Epithelial cell of proximal tubule (primary cell): Measurements from ENCODE around the gene SLAMF8. TPM values are rescaled to one million over a fixed set of nuclear protein-coding genes. Genes with fewer than 3 reads are reported as not detected.

ENCODE experiments used
- DNase-seq: peaks from one replicate; pipeline ENCODE4 v3.0.0-alpha.2; 2011; ENCODE audit warnings: low read depth
- H3K4me3 ChIP-seq: 2 replicates; pipeline ENCODE4 v1.5.1; 2011; ENCODE audit warnings: low read depth, mild to moderate bottlenecking, low read length
- CTCF ChIP-seq: conservative IDR thresholded peaks from 2 replicates; pipeline ENCODE4 v1.5.1; 2012; ENCODE audit warnings: low read depth, mild to moderate bottlenecking, low read length
- total RNA-seq: library from RNA; depleted of rRNA; stranded (reverse); fragments of >200 nt; gene quantifications from 2 replicates; pipeline ENCODE4 v1.2.3, GENCODE V29; 2015

SLAMF8 gene
- total RNA-seq, 1 donor from 2014 or later = not detected

DNA sequence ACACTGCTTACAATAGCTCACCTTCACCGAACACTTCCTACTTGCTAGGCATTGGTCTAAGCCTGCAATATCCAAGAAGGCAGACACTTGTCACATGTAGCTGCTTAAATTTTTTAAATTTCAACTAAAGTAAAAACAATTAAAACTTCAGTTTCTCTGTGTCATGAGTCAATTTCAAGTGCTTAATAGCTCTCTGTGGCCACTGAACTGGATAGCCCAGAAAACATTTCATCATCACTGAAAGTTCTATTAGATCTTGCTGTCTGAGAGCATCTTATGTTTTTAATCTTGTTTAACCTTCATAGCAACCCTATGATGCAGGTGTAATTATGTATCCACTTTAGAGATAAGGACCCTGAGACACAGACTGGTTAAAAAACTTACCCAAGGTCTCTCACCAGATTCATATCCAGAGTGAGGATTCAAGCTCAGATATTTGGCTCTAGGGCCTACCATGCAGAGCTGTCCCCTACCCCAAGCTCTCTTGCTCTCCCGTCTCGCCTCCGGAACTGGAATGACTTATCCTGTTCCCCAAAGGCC lies 27.2 kb upstream of the SLAMF8 start:
- no peak for TF ChIP-seq CTCF
- H3K4me3 ChIP-seq = no peak overlapping the region

GRCh38 chr1:159800177-159800930 lies 26.3 kb upstream of the SLAMF8 start:
- no peak for DNase-seq
- no peak overlapping the region for H3K4me3 ChIP-seq
- TF ChIP-seq CTCF = no peak

More for the DNA sequence above, 27.2 kb upstream of the SLAMF8 start:
- no peak for DNase-seq

DNA sequence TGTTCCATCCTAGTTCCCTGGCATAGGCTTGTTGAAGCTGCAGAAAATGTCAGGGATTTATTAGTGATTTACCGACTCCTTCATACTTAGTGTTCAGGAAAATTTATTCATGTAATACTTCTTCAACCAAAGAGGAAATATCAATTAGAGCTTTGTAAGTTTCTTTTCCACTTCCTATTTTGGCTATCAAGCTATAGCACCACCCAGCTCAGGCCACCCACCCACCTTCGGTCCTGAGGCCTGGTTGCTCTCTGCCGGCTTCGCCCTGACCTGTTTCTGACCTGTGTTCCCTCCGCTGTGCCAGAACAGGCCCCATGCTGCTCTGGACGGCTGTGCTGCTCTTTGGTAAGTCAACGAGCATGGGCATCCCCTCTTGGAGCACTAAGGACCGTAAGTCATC lies 24.6 kb upstream of the SLAMF8 start, which contains the start of gene FCRL6:
Gene FCRL6 (plus strand): TSS at position 250 of the 400 bp plus-strand sequence. CDS start 65 bp downstream, at position 315.
- TF ChIP-seq CTCF = no peak
- no peak for DNase-seq

DNA sequence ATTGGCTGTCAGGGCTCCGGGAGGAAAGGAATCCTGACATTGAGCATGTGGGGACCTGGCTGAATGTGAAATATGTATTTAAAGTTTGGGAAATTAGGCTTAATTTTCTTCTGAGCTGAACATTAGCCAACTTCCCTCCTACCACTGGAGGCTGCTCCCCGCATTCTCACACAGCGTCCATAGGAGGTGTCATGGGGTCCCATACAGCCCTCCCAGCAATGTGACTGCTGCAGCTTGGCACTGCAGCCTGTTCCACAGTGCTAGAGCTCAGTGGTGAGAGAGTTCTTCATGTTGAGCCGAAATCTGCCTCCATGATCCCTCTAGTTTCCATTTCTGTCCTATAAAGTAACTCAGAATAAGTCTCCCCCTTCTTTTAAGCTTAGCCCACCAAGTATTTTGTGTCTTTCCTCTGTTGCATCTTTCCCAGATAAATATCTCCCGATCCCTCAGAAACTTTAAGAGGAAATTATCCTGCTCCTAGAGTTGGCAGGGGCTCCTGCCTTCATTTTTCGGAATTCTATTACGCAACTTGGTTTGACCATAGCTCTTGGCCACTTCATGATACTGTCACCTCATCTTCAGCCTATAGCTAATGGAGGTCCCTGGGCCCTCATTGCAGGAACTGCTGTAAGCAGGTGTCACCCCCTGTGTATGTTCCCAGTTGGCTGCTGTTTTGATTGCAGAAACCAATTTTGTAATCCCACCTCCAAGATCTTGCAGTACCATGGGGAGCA lies 22.6 kb upstream of the SLAMF8 start:
- no peak for TF ChIP-seq CTCF
- DNase-seq = no peak
- H3K4me3 ChIP-seq = no peak overlapping the region

More for the DNA sequence above, 24.6 kb upstream of the SLAMF8 start, which contains the start of gene FCRL6:
- no peak within 1 kb of the TSS for H3K4me3 ChIP-seq

GRCh38 chr1:159804924-159805323 lies 21.7 kb upstream of the SLAMF8 start:
- DNase-seq = no peak
- TF ChIP-seq CTCF = no peak
- H3K4me3 ChIP-seq = no peak overlapping the region

GRCh38 chr1:159815926-159816325 lies 10.7 kb upstream of the SLAMF8 start:
- no peak for DNase-seq
- H3K4me3 ChIP-seq = no peak overlapping the region
- no peak for TF ChIP-seq CTCF
